Endometrium (tissue), 2 donors: Measurements from ENCODE around the gene CLEC17A.
"Not testable (repeated sequence)": the region's sequence is repeated elsewhere in the genome, so short reads cannot be mapped to it uniquely, and the experiment has no call there.

ENCODE experiments used
- FAIRE-seq: peaks from 2 replicates; lab custom pipeline; 2012; peaks lifted over from hg19 to GRCh38; lab: Jason Lieb, UNC
- donor health status: control.
- donor health status: control.

CLEC17A gene

DNA sequence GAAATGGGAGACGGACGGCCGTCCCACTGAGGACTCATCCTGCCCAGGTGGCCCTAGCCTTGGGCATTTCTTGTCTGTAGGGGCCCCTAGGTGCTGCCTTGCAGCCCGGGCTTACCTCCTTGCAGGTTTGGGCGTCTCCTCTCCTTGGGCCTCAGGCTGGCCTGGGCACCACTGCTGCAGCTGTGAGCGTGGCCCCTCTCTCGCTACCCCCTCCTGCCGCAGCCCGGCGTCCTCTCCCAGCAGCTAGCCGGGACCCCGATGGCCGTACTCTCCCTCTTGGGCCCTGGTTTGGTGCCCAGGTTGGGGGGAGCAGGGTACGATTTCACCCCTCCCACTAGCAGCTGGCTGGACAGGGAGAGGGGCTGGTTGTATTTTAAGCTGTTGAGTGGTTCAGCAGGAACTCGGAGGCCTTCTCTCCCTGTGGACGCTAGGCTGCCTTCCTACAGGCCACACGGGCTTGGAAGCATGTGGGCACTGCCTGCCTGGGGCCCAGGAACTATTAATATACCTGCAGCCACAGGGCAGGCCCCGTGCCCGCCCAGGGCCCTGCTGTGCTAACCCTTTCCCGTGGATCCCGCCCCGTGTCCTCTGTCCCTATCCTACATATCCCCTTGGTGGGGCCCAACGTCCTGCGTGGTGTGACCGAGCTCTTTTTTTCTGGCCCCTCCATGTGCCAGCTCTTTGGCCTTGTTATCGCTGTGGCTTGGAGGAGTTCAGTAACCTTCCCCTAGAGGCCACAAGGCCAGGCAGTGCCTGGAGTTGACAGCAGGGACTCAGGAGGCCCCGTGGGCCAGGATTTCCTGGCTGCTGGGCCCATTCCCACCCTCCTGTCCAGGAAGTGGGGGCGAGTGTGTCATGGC, 22.7 kb upstream of the CLEC17A start:
- no peak for FAIRE-seq

- no peak for FAIRE-seq
These were observed 22.1 kb upstream of the CLEC17A start for GRCh38 chr19:14560776-14561108.

GRCh38 chr19:14561249-14561648, 21.6 kb upstream of the CLEC17A start:
- no peak for FAIRE-seq

- FAIRE-seq = no peak
These were observed 21.0 kb upstream of the CLEC17A start for GRCh38 chr19:14561847-14562351.

- FAIRE-seq = no peak
These were observed 20.0 kb upstream of the CLEC17A start for GRCh38 chr19:14562660-14563589.

DNA sequence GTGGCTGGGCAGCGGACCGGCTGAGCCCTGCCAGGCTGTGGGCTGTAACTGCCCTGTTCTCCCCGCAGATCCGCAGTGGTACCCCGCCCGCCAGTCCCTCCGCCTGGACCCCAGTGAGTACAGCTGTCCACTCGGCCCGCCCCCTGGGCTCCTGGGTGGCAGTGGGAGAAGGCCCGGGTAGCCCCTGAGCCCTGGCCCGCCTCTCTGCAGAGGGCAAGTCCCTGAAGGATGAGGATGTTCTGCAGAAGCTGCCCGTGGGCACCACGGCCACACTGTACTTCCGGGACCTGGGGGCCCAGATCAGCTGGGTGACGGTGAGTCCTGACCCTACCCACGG, 19.3 kb upstream of the CLEC17A start:
- FAIRE-seq = no peak

- FAIRE-seq = no peak
These were observed 18.8 kb upstream of the CLEC17A start for GRCh38 chr19:14563989-14564651.

- not testable (repeated sequence) for FAIRE-seq
These were observed 18.1 kb upstream of the CLEC17A start for GRCh38 chr19:14564652-14565297.

DNA sequence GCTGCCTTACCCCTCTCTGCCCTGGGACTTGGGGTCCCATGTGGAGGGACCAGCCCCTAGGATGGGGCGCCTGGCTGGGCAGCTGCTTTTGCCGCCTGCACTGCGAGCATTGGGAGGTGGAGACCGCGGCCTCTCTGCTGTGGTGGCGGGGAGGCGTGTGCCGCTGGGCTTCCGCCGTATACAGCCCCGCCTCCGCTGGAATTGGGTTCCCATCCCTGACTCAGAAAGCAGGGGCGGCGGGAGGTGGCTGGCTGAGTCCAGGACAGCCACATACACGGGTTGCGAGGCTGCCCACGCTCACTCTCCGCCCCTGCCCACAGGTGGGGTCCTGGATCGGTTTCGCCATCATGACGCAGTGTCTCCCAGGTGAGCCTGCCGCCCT, 17.6 kb upstream of the CLEC17A start:
- FAIRE-seq = no peak

GRCh38 chr19:14565765-14566711, 16.8 kb upstream of the CLEC17A start:
- FAIRE-seq = no peak

DNA sequence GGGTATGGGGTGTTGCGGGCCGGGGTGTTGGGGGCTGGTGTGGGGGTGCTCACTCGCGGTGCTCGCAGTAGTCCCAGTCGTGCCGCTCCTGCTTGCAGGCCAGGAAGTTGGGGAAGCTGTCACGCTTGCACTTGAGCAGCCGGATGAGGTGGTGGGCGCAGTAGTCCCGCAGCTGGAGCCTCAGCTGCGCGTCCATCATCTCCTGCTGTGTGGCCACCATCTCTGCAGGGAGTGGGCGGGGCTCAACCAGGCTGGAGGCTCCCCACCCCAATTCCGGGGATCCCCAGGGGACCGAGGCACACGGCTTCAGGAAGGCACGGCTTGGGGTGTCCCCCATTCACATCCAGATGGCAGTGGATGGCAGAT, 16.2 kb upstream of the CLEC17A start:
- no peak for FAIRE-seq

GRCh38 chr19:14567079-14567478, 15.8 kb upstream of the CLEC17A start:
- FAIRE-seq = no peak

DNA sequence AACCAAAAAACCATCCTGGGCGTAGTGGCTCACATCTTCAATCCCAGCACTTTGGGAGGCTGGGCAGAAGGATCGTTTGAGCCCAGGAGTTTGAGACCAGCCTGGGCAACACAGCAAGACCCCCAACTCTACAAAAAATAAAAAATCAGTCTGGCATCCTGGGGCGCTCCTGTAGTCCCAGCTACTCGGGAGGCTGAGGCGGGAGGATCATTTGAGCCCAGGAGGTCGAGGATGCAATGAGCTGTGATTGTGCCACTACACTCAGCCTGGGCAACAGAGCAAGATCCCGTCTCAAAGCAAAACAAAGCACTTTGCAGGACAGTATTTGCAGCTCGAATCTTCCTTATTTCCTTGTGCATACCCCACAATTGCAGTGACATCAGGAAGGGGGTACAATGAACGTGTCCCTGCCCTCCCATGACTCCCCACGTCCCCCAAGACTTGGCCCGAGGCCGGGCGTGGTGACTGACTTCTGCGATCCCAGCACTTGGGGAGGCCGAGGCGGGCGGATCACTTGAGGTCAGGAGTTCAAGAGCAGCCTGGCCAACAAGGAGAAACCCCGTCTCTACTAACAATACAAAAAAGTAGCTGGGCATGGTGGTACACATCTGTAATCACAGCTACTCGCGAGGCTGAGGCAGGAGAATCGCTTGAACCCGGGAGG, 11.9 kb upstream of the CLEC17A start:
- no peak for FAIRE-seq

DNA sequence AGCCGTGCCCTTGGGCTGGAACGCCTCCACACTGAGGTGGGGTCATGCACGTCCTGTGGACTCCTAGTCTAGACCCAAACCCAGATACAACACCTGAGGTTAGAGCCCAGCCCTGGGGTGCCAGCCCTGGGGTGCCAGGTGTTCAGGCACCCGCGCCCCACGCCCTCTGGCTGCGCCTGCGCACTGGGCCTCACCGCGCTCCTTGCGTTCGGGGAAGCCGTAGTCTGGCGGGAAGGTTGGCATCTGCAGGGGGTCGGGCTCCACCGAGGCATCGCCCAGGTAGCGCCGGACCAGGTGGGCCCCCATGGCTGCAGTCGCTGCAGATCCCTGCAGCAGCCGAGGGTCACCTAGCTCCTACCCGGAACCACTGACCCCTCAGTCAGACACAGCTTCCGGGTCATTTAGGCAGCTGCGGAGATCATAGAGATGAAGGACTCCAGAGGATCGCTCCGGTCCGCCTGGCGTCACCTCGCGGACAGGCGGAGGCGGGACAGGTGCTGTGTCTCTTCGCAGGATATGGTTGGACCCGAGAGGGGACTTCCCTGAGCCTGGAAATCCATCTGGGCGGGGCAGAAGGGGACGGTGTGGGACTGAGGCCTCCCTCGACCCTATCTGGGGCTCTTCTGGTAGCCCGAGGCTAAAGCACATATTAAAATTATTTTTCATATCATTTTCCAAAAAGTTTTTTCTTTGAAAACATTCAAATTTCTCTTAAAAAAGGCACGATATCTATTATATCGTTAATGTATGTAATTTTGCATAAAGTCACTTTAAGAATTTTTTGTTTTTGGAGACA, 11.0 kb upstream of the CLEC17A start, which contains the start of gene NDUFB7:
Gene NDUFB7 (minus strand): TSS at position 372 of the 796 bp plus-strand sequence. CDS start 66 bp downstream, at position 306.
- no peak for FAIRE-seq

DNA sequence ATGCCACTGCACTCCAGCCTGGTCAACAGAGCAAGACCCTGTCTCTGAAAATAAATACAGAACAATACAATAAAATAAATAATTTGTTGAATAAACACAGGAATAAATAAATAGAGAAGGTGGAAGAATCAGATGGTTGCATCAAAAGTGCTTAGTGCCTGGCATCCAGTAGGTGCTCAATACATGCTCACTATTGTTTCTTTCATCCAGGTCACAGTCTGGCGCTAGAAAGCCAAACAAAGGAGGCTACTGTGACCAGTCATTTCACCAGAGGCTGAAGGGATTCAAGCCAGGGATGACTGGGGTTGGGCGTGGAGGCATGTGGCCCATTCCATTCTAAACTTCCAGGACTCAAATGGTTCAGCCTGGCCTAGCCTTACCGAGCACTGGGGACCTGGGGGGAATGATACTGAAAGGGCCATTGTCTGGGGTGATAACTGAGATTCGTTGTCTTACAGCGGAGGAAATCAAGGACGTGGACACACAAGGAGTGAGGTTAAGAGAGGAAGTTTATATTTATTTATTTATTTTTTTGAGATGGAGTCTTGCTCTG, 7.4 kb upstream of the CLEC17A start:
- no peak for FAIRE-seq

GRCh38 chr19:14576363-14576762, 6.5 kb upstream of the CLEC17A start:
- FAIRE-seq = no peak

- FAIRE-seq = no peak
These were observed 5.6 kb upstream of the CLEC17A start for GRCh38 chr19:14577264-14577663.

- no peak for FAIRE-seq
These were observed 4.9 kb upstream of the CLEC17A start for GRCh38 chr19:14577885-14578427.
